K562 (cell line): Measurements from ENCODE around the gene ADPRH. TPM values are rescaled to one million over a fixed set of nuclear protein-coding genes. Genes with fewer than 3 reads are reported as not detected.

Experiments used
- CBX8 ChIP-seq: fragments of 200-600 bp; sonication (generic); IDR thresholded peaks from 2 replicates; pipeline ENCODE4 v1.6.1; 2012; ENCODE audit warnings: borderline replicate concordance, mixed run types, low read depth, mild to moderate bottlenecking, moderate library complexity, mixed read lengths, low read length, control low read depth, inconsistent platforms; ENCODE audit not compliant: poor library complexity, severe bottlenecking; ENCODE audit errors: extremely low read depth
- CC2D1A ChIP-seq: fragments of 450-650 bp; IDR thresholded peaks from 2 replicates; pipeline ENCODE4 v1.6.1; 2017; ENCODE audit warnings: mild to moderate bottlenecking
- ETS1 ChIP-seq: conservative IDR thresholded peaks from 2 replicates; pipeline ENCODE4 v1.6.1; 2011; ENCODE audit warnings: low read depth, mild to moderate bottlenecking, low read length; ENCODE audit not compliant: control insufficient read depth
- FOXP1 ChIP-seq: sonication (generic); formaldehyde crosslinking; IDR thresholded peaks from 2 replicates; pipeline ENCODE4 v1.8.0; 2022; ENCODE audit warnings: mild to moderate bottlenecking, missing genetic modification reagents
- ILK ChIP-seq: fragments of 450-650 bp; IDR thresholded peaks from 2 replicates; pipeline ENCODE4 v1.6.1; 2016; ENCODE audit warnings: missing genetic modification characterization, low read depth, mild to moderate bottlenecking, missing compliant biosample characterization, moderate library complexity, borderline replicate concordance
- JUND ChIP-seq, 2 experiments: IDR thresholded peaks; 2 replicates in 1 of 2; 3 replicates in 1 of 2; pipeline ENCODE4 v1.6.1; 2011; ENCODE audit warnings: borderline replicate concordance in 2 of 2, low read depth in 2 of 2, low read length in 2 of 2, improper control_type of control experiment in 1 of 2, missing biosample characterization in 1 of 2, missing genetic modification characterization in 1 of 2, missing genetic modification reagents in 1 of 2
- KHSRP ChIP-seq: fragments of 450-650 bp; IDR thresholded peaks from 2 replicates; pipeline ENCODE4 v1.6.1; 2017
- MCM2 ChIP-seq: fragments of 450-650 bp; IDR thresholded peaks from 2 replicates; pipeline ENCODE4 v1.6.1; 2017; ENCODE audit warnings: low read depth, mild to moderate bottlenecking
- MECOM ChIP-seq: fragments of 250-450 bp; sonication (Bioruptor Pico); IDR thresholded peaks from 2 replicates; pipeline ENCODE4 v1.8.0; 2022; ENCODE audit warnings: inconsistent platforms
- MEF2D ChIP-seq: conservative IDR thresholded peaks from 2 replicates; pipeline ENCODE4 v1.6.1; 2016; ENCODE audit warnings: low read depth, missing genetic modification characterization, missing compliant biosample characterization
- NR2C1 ChIP-seq, 2 experiments: fragments of 450-650 bp; IDR thresholded peaks; 2 replicates each; pipeline ENCODE4 v1.6.1; 2017; ENCODE audit warnings: mild to moderate bottlenecking in 2 of 2, antibody characterized with exemption in 1 of 2, inconsistent platforms in 1 of 2, missing compliant biosample characterization in 1 of 2, missing genetic modification characterization in 1 of 2
- POLR3A ChIP-seq: IDR thresholded peaks from 2 replicates; pipeline ENCODE4 v1.6.1; 2011; ENCODE audit warnings: borderline replicate concordance, mild to moderate bottlenecking, moderate library complexity; ENCODE audit not compliant: insufficient read length, insufficient read depth; ENCODE audit errors: extremely low read depth
- PTRF ChIP-seq: fragments of 450-650 bp; IDR thresholded peaks from 2 replicates; pipeline ENCODE4 v1.6.1; 2016; ENCODE audit warnings: mild to moderate bottlenecking, missing genetic modification characterization, missing compliant biosample characterization
- SETDB1 ChIP-seq: IDR thresholded peaks from one replicate; pipeline ENCODE4 v1.6.1; 2012; ENCODE audit warnings: low read length, control low read depth, inconsistent platforms
- SIN3B ChIP-seq: fragments of 450-650 bp; IDR thresholded peaks from 2 replicates; pipeline ENCODE4 v1.6.1; 2017; ENCODE audit warnings: low read depth, mild to moderate bottlenecking, moderate library complexity
- SMAD3 ChIP-seq: fragments of 450-650 bp; formaldehyde crosslinking; conservative IDR thresholded peaks from 2 replicates; pipeline ENCODE4 v1.4.0; 2020; ENCODE audit warnings: mild to moderate bottlenecking
- ZBTB17 ChIP-seq: fragments of 450-650 bp; formaldehyde crosslinking; IDR thresholded peaks from 2 replicates; pipeline ENCODE4 v1.4.0; 2020; ENCODE audit warnings: mild to moderate bottlenecking
- ZNF124 ChIP-seq: sonication (generic); formaldehyde crosslinking; IDR thresholded peaks from 2 replicates; pipeline ENCODE4 v1.8.1; 2022; ENCODE audit warnings: missing genetic modification reagents
- ZNF143 ChIP-seq: sonication (generic); formaldehyde crosslinking; IDR thresholded peaks from 2 replicates; pipeline ENCODE4 v1.9.0; 2022; ENCODE audit warnings: mild to moderate bottlenecking, missing genetic modification reagents
- ZNF347 ChIP-seq: fragments of 450-650 bp; formaldehyde crosslinking; IDR thresholded peaks from 2 replicates; pipeline ENCODE4 v1.4.0; 2020; ENCODE audit warnings: low read depth, mild to moderate bottlenecking, moderate library complexity
- ZNF408 ChIP-seq: fragments of 250-450 bp; sonication (Bioruptor Pico); IDR thresholded peaks from 2 replicates; pipeline ENCODE4 v1.4.0; 2020; ENCODE audit warnings: low read depth, mild to moderate bottlenecking, moderate library complexity
- ZNF778 ChIP-seq: fragments of 450-650 bp; formaldehyde crosslinking; IDR thresholded peaks from 2 replicates; pipeline ENCODE4 v1.4.0; 2020; ENCODE audit warnings: mild to moderate bottlenecking, moderate library complexity
- polyA plus RNA-seq, 8 experiments: library from polyadenylated mRNA; depleted of rRNA in 4 of 8; stranded (reverse) in 5 of 8; unstranded in 3 of 8; fragments of >200 nt; fragmentation: Nextera tagmentation in 2 of 8; fragmentation: Illumina TruSeq in 1 of 8; extraction: Ambion mirVana in 2 of 8; extraction: Trizol in 1 of 8; gene quantifications; 2 replicates each; pipeline versions ENCODE4 v1.2.1 to v1.2.3, GENCODE V29; 2011 to 2014; ENCODE audit warnings: inconsistent platforms in 1 of 8, missing spikeins in 1 of 8
- total RNA-seq, 7 experiments: library from RNA; depleted of rRNA in 6 of 7; stranded (reverse); fragments of >200 nt in 6 of 7; fragmentation: Illumina TruSeq in 2 of 7; extraction: Trizol in 2 of 7; gene quantifications; 2 replicates each; pipeline versions ENCODE4 v1.2.1 to v1.2.3, GENCODE V29; 2011 to 2021; ENCODE audit warnings: low replicate concordance in 1 of 7
- TF ChIP-seq, protein P1 (sequence below): IDR thresholded peaks from 3 replicates; pipeline ENCODE4 v1.6.1; 2011; ENCODE audit warnings: borderline replicate concordance, mild to moderate bottlenecking; ENCODE audit not compliant: insufficient read length, insufficient read depth
- TF ChIP-seq, protein P2 (sequence below): sonication (generic); formaldehyde crosslinking; IDR thresholded peaks from 2 replicates; pipeline ENCODE4 v1.9.0; 2022; ENCODE audit warnings: mild to moderate bottlenecking, missing genetic modification reagents

ADPRH gene
- total and polyA plus RNA-seq, 9 of the 15 experiments (the other 6 are each of a cell fraction or from before 2014, with no cell fraction given): 0.01 to 1.4 (median 0.65) TPM

DNA sequence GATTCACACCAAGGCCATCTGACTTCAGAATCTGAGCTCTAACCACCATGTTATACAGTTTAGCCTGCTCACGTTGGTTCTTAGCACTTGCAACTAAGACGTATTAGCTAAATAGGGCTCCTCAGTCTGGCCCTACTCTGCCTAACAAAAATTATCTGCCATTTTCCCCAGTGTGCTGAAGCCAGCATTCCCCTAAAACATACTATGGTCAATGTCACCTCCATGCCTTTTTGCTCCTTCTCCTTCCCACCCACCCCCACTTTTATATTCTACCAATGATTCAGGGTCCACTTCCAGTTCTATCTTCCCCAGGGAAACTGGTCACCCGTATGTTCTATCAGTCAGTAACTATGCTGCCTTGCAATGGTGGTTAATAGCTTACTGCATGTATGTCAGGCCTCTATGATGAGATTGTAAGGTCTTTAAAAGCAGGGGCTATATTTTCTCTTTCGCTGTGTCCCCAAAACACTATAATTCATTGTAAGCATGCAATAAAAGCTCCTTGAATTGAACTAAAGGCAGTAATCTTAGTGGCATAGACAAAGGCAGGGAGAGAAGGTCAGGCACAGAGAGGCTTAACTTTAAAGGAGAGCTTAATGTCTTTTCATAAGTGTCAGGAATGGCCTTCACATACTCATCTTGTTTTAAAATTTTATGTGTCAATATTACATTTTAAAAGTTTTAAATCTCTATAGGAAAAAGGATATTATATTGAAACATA lies 57.8 kb downstream of the ADPRH start (continued):
- TF ChIP-seq ZNF778 (CRISPR knock-in tag) (no peak), FOXP1 (CRISPR knock-in tag) (no peak), MEF2D (tag) (peak; percentile 68), PTRF (0 out of 2 replicates have a peak, but pooled peaks have one; percentile 6), KHSRP (no peak), ILK (tag) (no peak), MECOM (CRISPR knock-in tag) (no peak), SIN3B (no peak), CC2D1A (no peak), SMAD3 (CRISPR knock-in tag) (no peak), ZNF143 (CRISPR knock-in tag) (no peak), SETDB1 (no peak), MCM2 (no peak), NR2C1 (IDR thresholded peaks at IDR 0.05) (no peak), NR2C1 (tag; IDR thresholded peaks at IDR 0.05) (0 out of 2 replicates have a peak, but pooled peaks have one; percentile 21), CBX8 (no peak), JUND (IDR thresholded peaks at IDR 0.05; ENCODE audit: borderline replicate concordance, low read depth, low read length) (no peak), JUND (tag; IDR thresholded peaks at IDR 0.05; ENCODE audit: borderline replicate concordance, low read depth, low read length) (0 out of 3 replicates have a peak, but pooled peaks have one; percentile 24), POLR3A (no peak), ZNF347 (CRISPR knock-in tag) (no peak), ZBTB17 (CRISPR knock-in tag) (no peak), ZNF408 (CRISPR knock-in tag) (no peak), ETS1 (no peak), ZNF124 (CRISPR knock-in tag) (no peak)
- TF ChIP-seq, protein P1, sequence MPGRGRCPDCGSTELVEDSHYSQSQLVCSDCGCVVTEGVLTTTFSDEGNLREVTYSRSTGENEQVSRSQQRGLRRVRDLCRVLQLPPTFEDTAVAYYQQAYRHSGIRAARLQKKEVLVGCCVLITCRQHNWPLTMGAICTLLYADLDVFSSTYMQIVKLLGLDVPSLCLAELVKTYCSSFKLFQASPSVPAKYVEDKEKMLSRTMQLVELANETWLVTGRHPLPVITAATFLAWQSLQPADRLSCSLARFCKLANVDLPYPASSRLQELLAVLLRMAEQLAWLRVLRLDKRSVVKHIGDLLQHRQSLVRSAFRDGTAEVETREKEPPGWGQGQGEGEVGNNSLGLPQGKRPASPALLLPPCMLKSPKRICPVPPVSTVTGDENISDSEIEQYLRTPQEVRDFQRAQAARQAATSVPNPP: no peak
- TF ChIP-seq, protein P2, sequence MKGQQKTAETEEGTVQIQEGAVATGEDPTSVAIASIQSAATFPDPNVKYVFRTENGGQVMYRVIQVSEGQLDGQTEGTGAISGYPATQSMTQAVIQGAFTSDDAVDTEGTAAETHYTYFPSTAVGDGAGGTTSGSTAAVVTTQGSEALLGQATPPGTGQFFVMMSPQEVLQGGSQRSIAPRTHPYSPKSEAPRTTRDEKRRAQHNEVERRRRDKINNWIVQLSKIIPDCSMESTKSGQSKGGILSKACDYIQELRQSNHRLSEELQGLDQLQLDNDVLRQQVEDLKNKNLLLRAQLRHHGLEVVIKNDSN: no peak
